ENCODE data around the gene BTBD16. TPM values are rescaled to one million over a fixed set of nuclear protein-coding genes. Genes with fewer than 3 reads are reported as not detected.
A peak's percentile ranks its signal among the peaks of the same experiment; 100 is the strongest.

Gene BTBD16
- total RNA-seq, 4 donors from 2014 or later = 0.85 to 10.2 (median 5.1) TPM

GRCh38 chr10:122374859-122375678 is 104.0 kb downstream of the BTBD16 start:
- DNase-seq (ENCODE audit: low spot score in 2 of 2) = peak in 1 of 2 donors; percentile 83
- H3K9me3 ChIP-seq = no peaks in the 10 kb centered on the region
- TF ChIP-seq POLR2AphosphoS5 (IDR thresholded peaks at IDR 0.05) (peak in 1 of 3 donors; percentile 24), CTCF (IDR thresholded peaks at IDR 0.05) (no peak), EP300 (IDR thresholded peaks at IDR 0.05) (no peak), POLR2A (IDR thresholded peaks at IDR 0.05) (peak in 1 of 2 donors; percentile 3)
- H3K36me3 ChIP-seq = no peaks in the 10 kb centered on the region
- WGBS = 0% methylated on average over 12 of the region's 89 CpGs
- H3K27me3 ChIP-seq = no peaks in the 10 kb centered on the region
- peaks cover 55% of the 10 kb centered on the region for H3K4me1 ChIP-seq
- peak overlapping the region; percentile 98 for H3K27ac ChIP-seq
- peak overlapping the region; percentile 98 for H3K4me3 ChIP-seq

GRCh38 chr10:122375679-122376160 is 104.6 kb downstream of the BTBD16 start:
- Histone ChIP-seq H3K4me1 (peaks cover 57% of the 10 kb centered on the region), H3K27me3 (no peaks in the 10 kb centered on the region), H3K9me3 (no peaks in the 10 kb centered on the region), H3K27ac (peak overlapping the region; percentile 98), H3K4me3 (peak overlapping the region; percentile 98), H3K36me3 (no peaks in the 10 kb centered on the region)
- TF ChIP-seq CTCF (IDR thresholded peaks at IDR 0.05) (no peak), POLR2A (IDR thresholded peaks at IDR 0.05) (no peak), EP300 (IDR thresholded peaks at IDR 0.05) (no peak)
- WGBS = under 1% methylated on average over 7 of the region's 7 CpGs
- no peak for DNase-seq (ENCODE audit: low spot score in 2 of 2)

- no peak overlapping the region for H3K27ac ChIP-seq
- H3K4me1 ChIP-seq = peaks cover 57% of the 10 kb centered on the region
These were observed 105.4 kb downstream of the BTBD16 start for GRCh38 chr10:122376364-122376961.

GRCh38 chr10:122379041-122379440 is 107.9 kb downstream of the BTBD16 start:
- TF ChIP-seq CTCF (IDR thresholded peaks at IDR 0.05) (no peak), POLR2A (IDR thresholded peaks at IDR 0.05) (no peak), EP300 (IDR thresholded peaks at IDR 0.05) (no peak)
- H3K9me3 ChIP-seq = no peaks in the 10 kb centered on the region
- 70% methylated on average over 5 of the region's 5 CpGs for WGBS
- no peak overlapping the region for H3K4me3 ChIP-seq
- H3K27ac ChIP-seq = no peak overlapping the region
- no peaks in the 10 kb centered on the region for H3K36me3 ChIP-seq
- H3K4me1 ChIP-seq = peaks cover 38% of the 10 kb centered on the region
- no peak for DNase-seq (ENCODE audit: low spot score in 2 of 2)
- H3K27me3 ChIP-seq = no peaks in the 10 kb centered on the region

More at GRCh38 chr10:122376364-122376961, 105.4 kb downstream of the BTBD16 start:
- TF ChIP-seq CTCF (IDR thresholded peaks at IDR 0.05) = no peak
- no peak for TF ChIP-seq EP300 (IDR thresholded peaks at IDR 0.05)
- no peak for TF ChIP-seq POLR2A (IDR thresholded peaks at IDR 0.05)
- no peak for TF ChIP-seq POLR2AphosphoS5 (IDR thresholded peaks at IDR 0.05)
- Histone ChIP-seq H3K4me3 (peak overlapping the region; percentile 98), H3K36me3 (no peaks in the 10 kb centered on the region), H3K9me3 (no peaks in the 10 kb centered on the region), H3K27me3 (no peaks in the 10 kb centered on the region)
- WGBS = 63% methylated on average over 11 of the region's 11 CpGs
- DNase-seq (ENCODE audit: low spot score in 2 of 2) = no peak

GRCh38 chr10:122379537-122379936 is 108.4 kb downstream of the BTBD16 start:
- WGBS = 91% methylated on average over 2 of the region's 2 CpGs
- no peaks in the 10 kb centered on the region for H3K9me3 ChIP-seq
- no peak overlapping the region for H3K27ac ChIP-seq
- DNase-seq (ENCODE audit: low spot score in 2 of 2) = no peak
- no peaks in the 10 kb centered on the region for H3K36me3 ChIP-seq
- no peak for TF ChIP-seq POLR2AphosphoS5 (IDR thresholded peaks at IDR 0.05)
- TF ChIP-seq POLR2A (IDR thresholded peaks at IDR 0.05) = no peak
- no peak for TF ChIP-seq EP300 (IDR thresholded peaks at IDR 0.05)
- no peak for TF ChIP-seq CTCF (IDR thresholded peaks at IDR 0.05)
- peaks cover 37% of the 10 kb centered on the region for H3K4me1 ChIP-seq
- H3K27me3 ChIP-seq = no peaks in the 10 kb centered on the region
- no peak overlapping the region for H3K4me3 ChIP-seq
